HCT116 (cell line): Measurements from ENCODE around the gene MEP1B. TPM values are rescaled to one million over a fixed set of nuclear protein-coding genes. Genes with fewer than 3 reads are reported as not detected.

Experiments used
- ATAC-seq: fragments of 200-7000 bp; cut with Tn5 transposase; 2 replicates; pipeline ENCODE4 v1.9.1; 2020; ENCODE audit warnings: mild to moderate bottlenecking, moderate library complexity
- BruUV-seq: library from RNA; stranded (reverse); fragments of 400-500 nt; replicated peaks from 2 replicates; lab custom pipeline; 2021; lab: Mats Ljungman, UMichigan
- CTCF ChIA-PET: fragments of 300-600 bp; sonication (Branson Sonifier 250); formaldehyde crosslinking; loops from one replicate; lab custom pipeline; 2021; ENCODE audit warnings: antibody characterized with exemption; lab: Charles Lee
- POLR2A ChIA-PET: fragments of 300-600, 350-600 bp; sonication (Branson Sonifier 250); formaldehyde crosslinking; loops from one replicate; lab custom pipeline; 2021; ENCODE audit warnings: antibody characterized with exemption; lab: Charles Lee
- RAD21 ChIA-PET, 2 experiments: fragments of 300-600 bp; sonication (Branson Sonifier 250); formaldehyde crosslinking; loops; one replicate each; lab custom pipeline; 2023; ENCODE audit warnings: low total read pairs in 2 of 2; ENCODE audit not compliant: uncharacterized antibody in 2 of 2, unreplicated experiment in 2 of 2, low non-redundant PET in 1 of 2; lab: Charles Lee
- DNase-seq: peaks from one replicate; pipeline ENCODE4 v3.0.0-alpha.2; 2010; ENCODE audit warnings: low read depth, low spot score
- H2AFZ ChIP-seq: fragments of 200-600 bp; shearing (Covaris generic), sonication (generic); 2 replicates; pipeline ENCODE4 v1.6.1; 2017; ENCODE audit warnings: low read depth, mixed run types, mixed read lengths, antibody characterized with exemption, low read length; ENCODE audit not compliant: poor library complexity, severe bottlenecking
- H3K27ac ChIP-seq: 2 replicates; pipeline ENCODE4 v1.5.1; 2012; ENCODE audit warnings: low read depth, low read length
- H3K27me3 ChIP-seq: fragments of 200-600 bp; sonication (generic); 2 replicates; pipeline ENCODE4 v1.6.1; 2016; ENCODE audit warnings: mixed run types, low read length, mixed read lengths; ENCODE audit not compliant: insufficient read depth
- H3K36me3 ChIP-seq, 2 experiments: fragments of 200-500 bp in 1 of 2; fragments of 200-600 bp in 1 of 2; sonication (Bioruptor generic) in 1 of 2; sonication (generic) in 1 of 2; 2 replicates each; pipeline versions ENCODE4 v1.5.1 to v1.6.1; 2014 to 2016; ENCODE audit warnings: low read length in 2 of 2, inconsistent platforms in 1 of 2, mixed read lengths in 1 of 2, mixed run types in 1 of 2; ENCODE audit not compliant: insufficient read depth in 2 of 2, control insufficient read depth in 1 of 2
- H3K4me1 ChIP-seq, 2 experiments: fragments of 200-600 bp in 1 of 2; sonication (generic) in 1 of 2; 2 replicates each; pipeline versions ENCODE4 v1.5.1 to v1.6.1; 2012 to 2017; ENCODE audit warnings: low read length in 2 of 2, inconsistent platforms in 1 of 2, mild to moderate bottlenecking in 1 of 2, mixed read lengths in 1 of 2, mixed run types in 1 of 2, moderate library complexity in 1 of 2; ENCODE audit not compliant: insufficient read depth in 2 of 2, control insufficient read depth in 1 of 2
- H3K4me2 ChIP-seq: fragments of 200-600 bp; sonication (generic); 2 replicates; pipeline ENCODE4 v1.6.1; 2017; ENCODE audit warnings: mixed run types, low read length, mixed read lengths
- H3K4me3 ChIP-seq, 2 experiments: fragments of 200-600 bp in 1 of 2; sonication (generic) in 1 of 2; replicated peaks in 1 of 2; 2 replicates each; pipeline ENCODE4 v1.5.1; 2011 to 2016; ENCODE audit warnings: low read length in 2 of 2, control low read depth in 1 of 2, low read depth in 1 of 2, mild to moderate bottlenecking in 1 of 2, mixed read lengths in 1 of 2, mixed run types in 1 of 2
- H3K79me2 ChIP-seq: fragments of 200-600 bp; sonication (generic); 2 replicates; pipeline ENCODE4 v1.6.1; 2017; ENCODE audit warnings: mild to moderate bottlenecking, mixed run types, low read length, moderate library complexity, mixed read lengths; ENCODE audit not compliant: insufficient read depth
- H3K9ac ChIP-seq: fragments of 200-600 bp; sonication (generic); 2 replicates; pipeline ENCODE4 v1.6.1; 2016; ENCODE audit warnings: low read length, mixed read lengths
- H3K9me2 ChIP-seq: fragments of 200-600 bp; sonication (generic), shearing (Covaris generic); 2 replicates; pipeline ENCODE4 v1.6.1; 2017; ENCODE audit warnings: mixed run types, mild to moderate bottlenecking, moderate library complexity; ENCODE audit not compliant: insufficient read depth
- H3K9me3 ChIP-seq, 2 experiments: fragments of 200-500 bp in 1 of 2; fragments of 200-600 bp in 1 of 2; sonication (Bioruptor generic) in 1 of 2; sonication (generic) in 1 of 2; 2 replicates each; pipeline ENCODE4 v1.6.1; 2014 to 2017; ENCODE audit warnings: low read length in 2 of 2, mixed read lengths in 2 of 2, inconsistent platforms in 1 of 2, low read depth in 1 of 2, mild to moderate bottlenecking in 1 of 2, mixed run types in 1 of 2, moderate library complexity in 1 of 2; ENCODE audit not compliant: control insufficient read depth in 1 of 2, insufficient read depth in 1 of 2
- H4K20me1 ChIP-seq: fragments of 200-600 bp; sonication (generic), shearing (Covaris generic); 2 replicates; pipeline ENCODE4 v1.6.1; 2017; ENCODE audit warnings: mixed run types, mild to moderate bottlenecking, moderate library complexity; ENCODE audit not compliant: insufficient read depth
- POLR2A ChIP-seq: IDR thresholded peaks from 2 replicates; pipeline ENCODE4 v1.7.0; 2011; ENCODE audit warnings: borderline replicate concordance; ENCODE audit not compliant: insufficient read depth, insufficient read length; ENCODE audit errors: extremely low read depth
- POLR2AphosphoS5 ChIP-seq: IDR thresholded peaks from 2 replicates; pipeline ENCODE4 v1.6.1; 2011; ENCODE audit warnings: mild to moderate bottlenecking, low read depth, low read length, moderate library complexity
- SIN3A ChIP-seq: IDR thresholded peaks from 2 replicates; pipeline ENCODE4 v1.6.1; 2012; ENCODE audit warnings: low read depth
- SRF ChIP-seq: IDR thresholded peaks from 2 replicates; pipeline ENCODE4 v1.6.1; 2012; ENCODE audit warnings: low read depth
- YY1 ChIP-seq: IDR thresholded peaks from 2 replicates; pipeline ENCODE4 v1.6.1; 2011; ENCODE audit warnings: low read length, low read depth, moderate library complexity, mild to moderate bottlenecking; ENCODE audit not compliant: insufficient replicate concordance; ENCODE audit errors: extremely low read depth
- ZFX ChIP-seq: fragments of 450-650 bp; IDR thresholded peaks from 2 replicates; pipeline ENCODE4 v1.6.1; 2017
- ZNF274 ChIP-seq: fragments of 200-500 bp; sonication (Bioruptor generic); IDR thresholded peaks from 2 replicates; pipeline ENCODE4 v1.6.1; 2014; ENCODE audit warnings: mild to moderate bottlenecking, low read depth, low read length, inconsistent platforms
- intact Hi-C: fragments of 100-400 bp; cut with micrococcal nuclease; formaldehyde crosslinking; loops from 2 replicates; pipeline ENCODE4 v1.10.0; 2022
- total RNA-seq: library from RNA; stranded (reverse); gene quantifications from one replicate; pipeline ENCODE4 v1.2.1, GENCODE V29; 2021; ENCODE audit not compliant: unreplicated experiment
- TF ChIP-seq, protein P1 (sequence below): IDR thresholded peaks from 2 replicates; pipeline ENCODE4 v1.6.1; 2011; ENCODE audit warnings: mild to moderate bottlenecking, low read length, moderate library complexity; ENCODE audit not compliant: insufficient replicate concordance; ENCODE audit errors: extremely low read depth
- TF ChIP-seq, protein P2 (sequence below), 3 experiments: fragments of 200-600 bp in 1 of 3; sonication (generic) in 1 of 3; IDR thresholded peaks in 2 of 3; conservative IDR thresholded peaks in 1 of 3; 2 replicates each; pipeline ENCODE4 v1.5.1; 2012 to 2017; ENCODE audit warnings: low read depth in 2 of 3, low read length in 2 of 3, antibody characterized with exemption in 1 of 3, borderline replicate concordance in 1 of 3, control low read depth in 1 of 3, mild to moderate bottlenecking in 1 of 3, mixed read lengths in 1 of 3, mixed run types in 1 of 3, moderate library complexity in 1 of 3; ENCODE audit not compliant: insufficient read depth in 1 of 3

Gene MEP1B
- total RNA-seq, 1 experiment from 2014 or later: not detected

DNA sequence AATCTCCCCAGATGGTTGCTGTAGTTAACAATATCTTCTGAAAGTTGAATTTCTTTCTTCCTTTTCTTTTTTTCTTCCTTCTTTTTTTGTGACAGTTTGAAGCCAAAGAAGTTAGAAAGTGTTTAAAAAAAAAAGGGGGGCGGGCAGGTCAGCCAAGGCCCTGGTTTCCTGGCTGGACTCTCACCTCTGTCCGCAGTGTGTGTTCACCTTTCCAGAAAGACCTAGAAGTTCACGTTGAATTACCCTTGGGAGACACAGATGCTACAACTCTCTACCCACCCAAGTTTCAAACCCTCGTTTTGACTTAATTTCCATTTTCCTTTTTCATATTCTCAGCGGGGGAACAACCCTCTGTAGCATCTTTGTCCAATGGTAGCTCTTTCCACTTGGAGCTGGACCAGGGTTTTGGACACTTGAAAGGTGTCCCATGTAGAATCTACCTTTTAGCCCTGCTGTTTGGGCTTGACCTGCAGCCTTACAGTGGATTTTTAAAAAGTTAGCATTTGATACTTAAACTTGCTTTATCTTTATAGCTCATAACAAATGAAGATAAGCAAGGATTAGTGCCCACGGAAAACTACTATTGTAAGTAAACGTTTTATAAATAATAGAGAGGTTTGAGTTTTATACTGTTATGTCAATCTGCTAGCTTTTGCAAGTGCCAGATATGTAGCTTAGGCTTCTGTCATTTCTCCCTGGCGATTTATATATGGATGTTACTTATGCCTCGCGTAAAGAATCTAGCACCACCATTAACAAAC lies 20.0 kb downstream of the MEP1B start:
- no peaks in the 10 kb centered on the region for H3K79me2 ChIP-seq
- intact Hi-C loops: no loop called here
- no peak overlapping the region for H3K4me2 ChIP-seq
- TF ChIP-seq SIN3A (no peak), POLR2AphosphoS5 (no peak), ZNF274 (no peak), SRF (no peak), POLR2A (no peak), YY1 (no peak), ZFX (no peak)
- TF ChIP-seq, protein P1, sequence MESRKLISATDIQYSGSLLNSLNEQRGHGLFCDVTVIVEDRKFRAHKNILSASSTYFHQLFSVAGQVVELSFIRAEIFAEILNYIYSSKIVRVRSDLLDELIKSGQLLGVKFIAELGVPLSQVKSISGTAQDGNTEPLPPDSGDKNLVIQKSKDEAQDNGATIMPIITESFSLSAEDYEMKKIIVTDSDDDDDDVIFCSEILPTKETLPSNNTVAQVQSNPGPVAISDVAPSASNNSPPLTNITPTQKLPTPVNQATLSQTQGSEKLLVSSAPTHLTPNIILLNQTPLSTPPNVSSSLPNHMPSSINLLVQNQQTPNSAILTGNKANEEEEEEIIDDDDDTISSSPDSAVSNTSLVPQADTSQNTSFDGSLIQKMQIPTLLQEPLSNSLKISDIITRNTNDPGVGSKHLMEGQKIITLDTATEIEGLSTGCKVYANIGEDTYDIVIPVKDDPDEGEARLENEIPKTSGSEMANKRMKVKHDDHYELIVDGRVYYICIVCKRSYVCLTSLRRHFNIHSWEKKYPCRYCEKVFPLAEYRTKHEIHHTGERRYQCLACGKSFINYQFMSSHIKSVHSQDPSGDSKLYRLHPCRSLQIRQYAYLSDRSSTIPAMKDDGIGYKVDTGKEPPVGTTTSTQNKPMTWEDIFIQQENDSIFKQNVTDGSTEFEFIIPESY: no peak
- TF ChIP-seq, protein P2, sequence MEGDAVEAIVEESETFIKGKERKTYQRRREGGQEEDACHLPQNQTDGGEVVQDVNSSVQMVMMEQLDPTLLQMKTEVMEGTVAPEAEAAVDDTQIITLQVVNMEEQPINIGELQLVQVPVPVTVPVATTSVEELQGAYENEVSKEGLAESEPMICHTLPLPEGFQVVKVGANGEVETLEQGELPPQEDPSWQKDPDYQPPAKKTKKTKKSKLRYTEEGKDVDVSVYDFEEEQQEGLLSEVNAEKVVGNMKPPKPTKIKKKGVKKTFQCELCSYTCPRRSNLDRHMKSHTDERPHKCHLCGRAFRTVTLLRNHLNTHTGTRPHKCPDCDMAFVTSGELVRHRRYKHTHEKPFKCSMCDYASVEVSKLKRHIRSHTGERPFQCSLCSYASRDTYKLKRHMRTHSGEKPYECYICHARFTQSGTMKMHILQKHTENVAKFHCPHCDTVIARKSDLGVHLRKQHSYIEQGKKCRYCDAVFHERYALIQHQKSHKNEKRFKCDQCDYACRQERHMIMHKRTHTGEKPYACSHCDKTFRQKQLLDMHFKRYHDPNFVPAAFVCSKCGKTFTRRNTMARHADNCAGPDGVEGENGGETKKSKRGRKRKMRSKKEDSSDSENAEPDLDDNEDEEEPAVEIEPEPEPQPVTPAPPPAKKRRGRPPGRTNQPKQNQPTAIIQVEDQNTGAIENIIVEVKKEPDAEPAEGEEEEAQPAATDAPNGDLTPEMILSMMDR (IDR thresholded peaks at IDR 0.05 in 2 of 3, conservative IDR thresholded peaks at IDR 0.05 in 1 of 3; ENCODE audit: borderline replicate concordance in 1 of 3, insufficient read depth in 1 of 3, low read depth in 2 of 3, low read length in 2 of 3): no peak
- ATAC-seq: no peak
- ChIA-PET RAD21 (no interaction called here), CTCF (no interaction called here), POLR2A (interaction anchor here (0.6 to 0.7 kb wide), 2 partner anchors 10 to 613 kb away, joined by 3 read pairs; no protein-coding TSS in a partner anchor)
- no peak overlapping the region for H3K9ac ChIP-seq
- no TSS peak for BruUV-seq
- no peaks in the 10 kb centered on the region for H3K9me2 ChIP-seq
- no peaks in the 10 kb centered on the region for H3K9me3 ChIP-seq
- H2AFZ ChIP-seq: no peak overlapping the region
- no peaks in the 10 kb centered on the region for H4K20me1 ChIP-seq
- no peak for DNase-seq
- no peaks in the 10 kb centered on the region for H3K27me3 ChIP-seq
- H3K4me3 ChIP-seq: no peak overlapping the region
- H3K4me1 ChIP-seq: no peaks in the 10 kb centered on the region
- H3K27ac ChIP-seq: no peak overlapping the region
- no peaks in the 10 kb centered on the region for H3K36me3 ChIP-seq
